Endothelial cell of umbilical vein (primary cell): ENCODE data around the gene SLC38A2.

Source experiments
- EZH2 ChIP-seq: IDR thresholded peaks from 2 replicates; pipeline ENCODE4 v1.6.1; 2012; ENCODE audit warnings: borderline replicate concordance, low read depth, mild to moderate bottlenecking, moderate library complexity, low read length, inconsistent platforms; ENCODE audit not compliant: severe bottlenecking
- GATA2 ChIP-seq: IDR thresholded peaks from 2 replicates; pipeline ENCODE4 v1.7.0; 2011; ENCODE audit warnings: low read depth, mild to moderate bottlenecking, moderate library complexity, mixed read lengths, low read length; ENCODE audit not compliant: insufficient read length, insufficient read depth
- JUN ChIP-seq: IDR thresholded peaks from 2 replicates; pipeline ENCODE4 v1.6.1; 2011; ENCODE audit warnings: borderline replicate concordance, low read depth; ENCODE audit not compliant: insufficient read length, insufficient read depth
- MYC ChIP-seq: IDR thresholded peaks from one replicate; pipeline ENCODE4 v1.6.1; 2011; ENCODE audit warnings: mild to moderate bottlenecking, low read depth, low read length
- POLR2A ChIP-seq: IDR thresholded peaks from 2 replicates; pipeline ENCODE4 v1.6.1; 2012; ENCODE audit warnings: low read depth, mild to moderate bottlenecking, control low read depth, low read length
- POLR2AphosphoS5 ChIP-seq: IDR thresholded peaks from 2 replicates; pipeline ENCODE4 v1.6.1; 2012; ENCODE audit warnings: low read depth, mild to moderate bottlenecking, control low read depth, low read length, moderate library complexity; ENCODE audit not compliant: insufficient read depth
- TF ChIP-seq, protein P1 (sequence below), 2 donors: IDR thresholded peaks; 1 replicate in 1 of 2; 2 replicates in 1 of 2; pipeline ENCODE4 v1.5.1; 2011; ENCODE audit warnings: low read length in 2 of 2, mild to moderate bottlenecking in 2 of 2, moderate library complexity in 2 of 2, control low read depth in 1 of 2, inconsistent platforms in 1 of 2, low read depth in 1 of 2; ENCODE audit not compliant: insufficient read depth in 1 of 2; ENCODE audit errors: extremely low read depth in 1 of 2
- TF ChIP-seq, protein P2 (sequence below): IDR thresholded peaks from 2 replicates; pipeline ENCODE4 v1.6.1; 2011; ENCODE audit not compliant: insufficient read depth, insufficient read length

DNA sequence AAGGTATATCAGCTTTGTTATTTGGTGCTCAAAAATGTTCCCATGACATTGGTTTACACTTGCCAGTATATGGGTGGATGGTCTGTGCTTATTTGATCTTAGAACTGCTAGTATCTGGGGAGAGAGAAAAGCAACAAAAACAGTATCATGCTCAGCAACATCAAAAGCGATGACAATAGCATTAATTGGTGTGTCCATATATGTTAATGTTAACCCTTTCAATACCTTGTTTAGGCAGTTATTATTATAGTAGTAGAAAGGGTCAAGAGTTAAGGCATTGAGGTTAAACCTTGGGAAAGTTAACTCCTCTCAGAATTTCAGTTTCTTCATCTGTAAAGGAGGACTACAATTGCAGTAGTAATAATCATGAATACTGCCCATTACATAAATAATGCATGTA, 37.4 kb upstream of the SLC38A2 start:
- TF ChIP-seq, protein P1, sequence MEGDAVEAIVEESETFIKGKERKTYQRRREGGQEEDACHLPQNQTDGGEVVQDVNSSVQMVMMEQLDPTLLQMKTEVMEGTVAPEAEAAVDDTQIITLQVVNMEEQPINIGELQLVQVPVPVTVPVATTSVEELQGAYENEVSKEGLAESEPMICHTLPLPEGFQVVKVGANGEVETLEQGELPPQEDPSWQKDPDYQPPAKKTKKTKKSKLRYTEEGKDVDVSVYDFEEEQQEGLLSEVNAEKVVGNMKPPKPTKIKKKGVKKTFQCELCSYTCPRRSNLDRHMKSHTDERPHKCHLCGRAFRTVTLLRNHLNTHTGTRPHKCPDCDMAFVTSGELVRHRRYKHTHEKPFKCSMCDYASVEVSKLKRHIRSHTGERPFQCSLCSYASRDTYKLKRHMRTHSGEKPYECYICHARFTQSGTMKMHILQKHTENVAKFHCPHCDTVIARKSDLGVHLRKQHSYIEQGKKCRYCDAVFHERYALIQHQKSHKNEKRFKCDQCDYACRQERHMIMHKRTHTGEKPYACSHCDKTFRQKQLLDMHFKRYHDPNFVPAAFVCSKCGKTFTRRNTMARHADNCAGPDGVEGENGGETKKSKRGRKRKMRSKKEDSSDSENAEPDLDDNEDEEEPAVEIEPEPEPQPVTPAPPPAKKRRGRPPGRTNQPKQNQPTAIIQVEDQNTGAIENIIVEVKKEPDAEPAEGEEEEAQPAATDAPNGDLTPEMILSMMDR (IDR thresholded peaks at IDR 0.05; ENCODE audit: extremely low read depth in 1 of 2, insufficient read depth in 1 of 2, low read depth in 1 of 2, low read length in 2 of 2) = no peak
- TF ChIP-seq POLR2AphosphoS5 (no peak), EZH2 (no peak), MYC (no peak), GATA2 (no peak), POLR2A (no peak), JUN (no peak)
- TF ChIP-seq, protein P2, sequence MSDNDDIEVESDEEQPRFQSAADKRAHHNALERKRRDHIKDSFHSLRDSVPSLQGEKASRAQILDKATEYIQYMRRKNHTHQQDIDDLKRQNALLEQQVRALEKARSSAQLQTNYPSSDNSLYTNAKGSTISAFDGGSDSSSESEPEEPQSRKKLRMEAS = no peak
